C4-2B (cell line): ENCODE data around the gene CCDC88C.

Experiments used
- CTCF ChIP-seq: fragments of 450-650 bp; conservative IDR thresholded peaks from 2 replicates; pipeline ENCODE4 v1.5.1; 2017; ENCODE audit warnings: mild to moderate bottlenecking
- ZFX ChIP-seq: fragments of 450-650 bp; IDR thresholded peaks from 2 replicates; pipeline ENCODE4 v1.6.1; 2017

GRCh38 chr14:91420686-91421085, 3.1 kb upstream of the CCDC88C start:
- TF ChIP-seq CTCF (no peak), ZFX (no peak)
